LNCaP clone FGC (cell line): ENCODE results near the gene TMEM125.
A peak's percentile ranks its signal among the peaks of the same experiment; 100 is the strongest.

Source experiments
- DNase-seq: peaks from one replicate; pipeline ENCODE4 v3.0.0-alpha.2; 2011; ENCODE audit warnings: low read depth
- H3K4me3 ChIP-seq: 2 replicates; pipeline ENCODE4 v1.5.1; 2011; ENCODE audit warnings: mild to moderate bottlenecking, low read depth, low read length, control low read depth
- TF ChIP-seq, protein P1 (sequence below): IDR thresholded peaks from 2 replicates; pipeline ENCODE4 v1.5.1; 2012; ENCODE audit warnings: mild to moderate bottlenecking; ENCODE audit not compliant: control insufficient read depth, insufficient read depth; ENCODE audit errors: extremely low read depth

The TMEM125 gene

DNA sequence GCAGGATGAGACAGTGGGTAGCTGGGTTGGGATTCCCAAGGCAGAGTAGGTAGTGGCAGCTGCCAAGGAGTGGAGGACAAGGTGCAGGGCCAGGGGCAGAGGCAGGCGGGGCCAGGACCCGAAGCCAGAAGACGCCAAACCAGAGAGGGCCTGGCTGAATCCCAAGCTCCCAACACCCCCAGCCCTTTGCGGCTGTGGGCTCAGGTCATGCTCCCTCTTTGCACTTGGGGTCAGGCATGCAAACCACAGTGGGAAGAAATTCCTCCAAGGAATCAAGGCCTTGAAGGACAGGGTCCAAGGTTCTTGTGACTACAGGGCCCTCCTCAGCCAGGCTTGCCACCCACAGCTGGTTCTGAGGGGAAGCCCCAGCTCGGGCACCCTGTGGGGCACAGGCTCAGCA, 9.4 kb downstream of the TMEM125 start:
- no peak overlapping the region for H3K4me3 ChIP-seq
- TF ChIP-seq, protein P1, sequence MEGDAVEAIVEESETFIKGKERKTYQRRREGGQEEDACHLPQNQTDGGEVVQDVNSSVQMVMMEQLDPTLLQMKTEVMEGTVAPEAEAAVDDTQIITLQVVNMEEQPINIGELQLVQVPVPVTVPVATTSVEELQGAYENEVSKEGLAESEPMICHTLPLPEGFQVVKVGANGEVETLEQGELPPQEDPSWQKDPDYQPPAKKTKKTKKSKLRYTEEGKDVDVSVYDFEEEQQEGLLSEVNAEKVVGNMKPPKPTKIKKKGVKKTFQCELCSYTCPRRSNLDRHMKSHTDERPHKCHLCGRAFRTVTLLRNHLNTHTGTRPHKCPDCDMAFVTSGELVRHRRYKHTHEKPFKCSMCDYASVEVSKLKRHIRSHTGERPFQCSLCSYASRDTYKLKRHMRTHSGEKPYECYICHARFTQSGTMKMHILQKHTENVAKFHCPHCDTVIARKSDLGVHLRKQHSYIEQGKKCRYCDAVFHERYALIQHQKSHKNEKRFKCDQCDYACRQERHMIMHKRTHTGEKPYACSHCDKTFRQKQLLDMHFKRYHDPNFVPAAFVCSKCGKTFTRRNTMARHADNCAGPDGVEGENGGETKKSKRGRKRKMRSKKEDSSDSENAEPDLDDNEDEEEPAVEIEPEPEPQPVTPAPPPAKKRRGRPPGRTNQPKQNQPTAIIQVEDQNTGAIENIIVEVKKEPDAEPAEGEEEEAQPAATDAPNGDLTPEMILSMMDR, result no peak
- DNase-seq, result no peak

DNA sequence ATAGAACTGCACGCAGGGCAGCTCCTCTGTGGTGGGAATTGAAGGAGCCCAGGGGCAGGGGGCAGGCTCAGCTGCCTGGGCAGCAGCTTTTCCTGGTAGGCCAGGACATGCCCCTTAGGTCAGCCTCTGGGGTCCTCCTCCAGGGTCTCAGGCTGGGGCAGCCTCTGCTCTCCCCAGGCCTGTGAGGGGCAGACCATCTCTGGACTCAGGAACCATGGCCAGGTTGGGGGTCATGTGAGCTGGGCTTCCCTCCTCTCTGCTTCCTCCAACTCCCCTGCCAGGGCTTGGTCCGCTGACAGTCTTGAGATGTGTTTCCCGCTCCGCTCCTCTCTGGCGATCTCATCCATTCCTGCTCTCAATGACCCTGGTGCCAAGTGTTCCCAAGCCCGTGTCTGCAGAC, 9.9 kb downstream of the TMEM125 start:
- TF ChIP-seq, protein P1, result no peak

DNA sequence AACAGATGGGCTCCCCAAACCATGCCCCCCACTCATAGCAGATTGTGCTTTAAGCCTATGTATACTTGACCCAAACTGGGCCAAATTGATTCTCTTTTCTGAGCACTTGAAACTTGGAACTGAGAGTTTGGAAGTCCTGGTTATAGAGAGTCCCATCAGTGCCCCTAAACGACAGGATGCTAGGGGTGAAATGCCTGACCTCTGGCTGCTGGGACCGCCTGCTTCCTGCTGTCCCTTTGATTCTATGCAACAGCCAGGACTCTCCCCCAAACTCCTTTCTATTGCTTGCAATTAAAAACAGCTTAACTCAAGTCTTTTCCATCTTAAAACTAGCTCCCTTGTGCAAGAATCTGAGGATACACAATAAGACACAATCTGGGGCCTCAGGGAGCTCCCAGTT, 10.9 kb downstream of the TMEM125 start:
- DNase-seq, result no peak
- TF ChIP-seq, protein P1, result no peak
- H3K4me3 ChIP-seq, result no peak overlapping the region

More for the DNA sequence above, 9.9 kb downstream of the TMEM125 start:
- no peak overlapping the region for H3K4me3 ChIP-seq
- no peak for DNase-seq

DNA sequence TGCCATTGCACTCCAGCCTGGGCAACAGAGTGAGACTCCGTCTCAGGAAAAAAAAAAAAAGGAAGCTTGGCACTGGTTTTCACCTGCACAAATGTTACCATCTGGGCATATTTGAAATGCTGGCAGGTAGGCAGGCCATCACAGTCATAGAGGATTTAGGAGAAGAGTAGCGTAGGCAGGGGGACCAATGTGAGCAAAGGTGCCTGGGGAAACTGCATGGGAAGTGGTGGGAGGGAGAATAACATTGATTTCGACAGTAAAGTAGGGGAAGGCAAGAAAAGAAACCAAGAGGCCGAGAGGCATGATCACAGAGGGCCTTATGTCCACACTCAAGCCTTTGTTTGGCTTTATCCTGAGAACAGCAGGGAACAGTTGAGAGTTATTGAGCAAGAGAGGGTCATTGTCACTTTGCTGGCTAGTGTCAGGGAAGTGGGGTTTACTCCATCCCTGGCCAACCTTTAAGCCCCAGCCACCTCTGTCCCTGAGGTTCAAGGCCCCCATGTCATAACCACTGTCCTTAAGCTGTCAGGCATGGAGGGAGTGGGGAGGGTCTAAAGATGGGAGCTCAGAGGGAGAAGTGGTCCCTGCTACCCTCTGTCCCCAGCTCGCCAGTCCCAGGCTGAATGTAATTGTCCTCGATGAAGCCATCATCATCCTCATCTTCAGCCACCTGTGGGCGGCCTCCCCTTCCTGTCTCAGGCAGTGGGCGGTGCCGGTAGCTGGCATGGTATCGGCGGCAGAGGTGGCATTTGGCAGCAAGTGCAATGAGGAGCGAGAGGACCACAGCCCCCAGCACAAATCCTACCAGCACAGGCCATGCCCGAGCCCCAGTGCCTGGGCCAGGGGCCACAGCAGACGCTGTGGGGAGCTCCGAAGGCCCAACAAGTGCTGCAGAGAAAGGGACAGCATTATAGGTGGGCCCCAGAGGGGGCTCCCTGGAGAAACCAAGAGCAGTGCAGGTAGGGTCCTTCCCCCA, 12.7 kb downstream of the TMEM125 start:
- DNase-seq, result no peak
- no peak overlapping the region for H3K4me3 ChIP-seq
- TF ChIP-seq, protein P1, result no peak

DNA sequence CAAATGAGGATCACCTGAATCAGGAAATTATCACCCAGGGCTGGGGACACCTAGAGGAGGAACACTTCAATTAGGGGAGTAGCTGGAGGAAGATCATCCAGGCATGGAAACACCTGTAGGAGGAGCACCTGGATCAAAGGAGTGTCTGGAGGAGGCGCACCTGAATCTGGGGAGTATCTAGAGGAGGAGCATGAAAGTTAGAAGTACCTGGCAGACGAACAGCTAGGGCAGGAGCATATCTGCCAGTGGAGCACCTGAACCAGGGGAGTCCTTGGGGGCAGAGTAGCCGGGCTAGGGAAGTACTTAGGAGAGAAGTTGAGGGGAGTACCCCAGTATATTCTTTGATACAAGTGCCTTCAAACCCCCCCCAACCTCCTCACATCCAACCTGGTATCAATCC, 14.3 kb downstream of the TMEM125 start:
- DNase-seq, result no peak
- TF ChIP-seq, protein P1, result 0 out of 2 replicates have a peak, but pooled peaks have one; percentile 8
- H3K4me3 ChIP-seq, result no peak overlapping the region; the same call in 1 of the 2 replicates

DNA sequence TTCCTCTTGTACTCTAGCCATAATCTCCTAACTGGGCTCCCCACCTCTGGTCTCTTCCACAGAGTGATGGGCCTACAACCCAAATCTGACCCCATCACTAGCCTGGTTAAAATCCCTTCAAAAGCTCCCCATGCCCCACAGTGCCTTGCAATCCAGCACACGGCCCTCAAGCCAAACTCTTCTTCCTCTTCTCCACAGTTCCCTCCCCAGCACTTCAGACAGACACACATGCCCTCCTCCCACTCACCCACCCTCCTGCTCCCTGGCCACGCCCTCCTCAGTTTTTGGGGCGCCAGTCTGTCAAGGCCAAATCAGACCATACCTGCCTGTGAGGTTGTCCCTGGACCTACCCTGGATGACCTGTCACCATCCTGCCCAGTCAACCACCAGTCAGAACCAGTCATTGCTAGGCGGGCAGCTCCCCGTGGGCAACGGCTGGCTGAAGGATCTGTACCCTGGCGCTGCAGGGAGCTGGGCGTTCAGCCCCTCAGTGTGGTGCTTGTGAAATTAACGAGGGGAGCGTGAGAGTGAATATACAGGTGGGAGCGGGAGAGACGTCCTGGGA, 14.8 kb downstream of the TMEM125 start:
- peak overlapping the region; percentile 85 for H3K4me3 ChIP-seq
- DNase-seq, result no peak
- TF ChIP-seq, protein P1, result no peak
